ENCODE measurements around the gene MARCHF3.

DNA sequence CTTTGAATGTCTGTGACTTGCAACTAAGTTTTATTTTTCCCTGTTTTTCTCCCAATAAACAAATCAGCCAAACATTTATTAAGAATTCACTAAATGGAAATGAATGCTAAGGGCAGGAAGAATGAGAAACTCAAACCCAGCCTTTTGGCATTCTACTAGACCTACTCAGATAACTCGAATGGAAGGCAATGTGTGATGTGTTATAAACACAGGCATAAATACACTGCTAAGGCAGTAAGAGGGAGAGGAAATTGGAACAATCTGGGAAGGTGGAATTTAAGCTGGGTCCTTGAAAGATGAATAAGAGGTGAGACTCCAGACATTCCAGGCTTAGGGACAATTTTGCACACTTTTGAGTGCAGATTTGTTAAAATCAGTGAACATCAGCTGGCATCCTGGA, 34.7 kb downstream of the MARCHF3 start:
- TF ChIP-seq POLR2AphosphoS5 (IDR thresholded peaks at IDR 0.05; ENCODE audit: borderline replicate concordance, low read depth, low read length) (no peak), EZH2 (IDR thresholded peaks at IDR 0.05) (no peak), FOXP2 (optimal IDR thresholded peaks at IDR 0.05; ENCODE audit: control extremely low read depth, extremely low read length, insufficient read depth) (no peak)

Measured in SK-N-MC (cell line).